SIG-M5 (cell line): ENCODE results near the gene FOXP1.

Experiments
- DNase-seq: peaks from one replicate; lab custom pipeline; 2025; lab: John Stamatoyannopoulos, UW

FOXP1 gene

DNA sequence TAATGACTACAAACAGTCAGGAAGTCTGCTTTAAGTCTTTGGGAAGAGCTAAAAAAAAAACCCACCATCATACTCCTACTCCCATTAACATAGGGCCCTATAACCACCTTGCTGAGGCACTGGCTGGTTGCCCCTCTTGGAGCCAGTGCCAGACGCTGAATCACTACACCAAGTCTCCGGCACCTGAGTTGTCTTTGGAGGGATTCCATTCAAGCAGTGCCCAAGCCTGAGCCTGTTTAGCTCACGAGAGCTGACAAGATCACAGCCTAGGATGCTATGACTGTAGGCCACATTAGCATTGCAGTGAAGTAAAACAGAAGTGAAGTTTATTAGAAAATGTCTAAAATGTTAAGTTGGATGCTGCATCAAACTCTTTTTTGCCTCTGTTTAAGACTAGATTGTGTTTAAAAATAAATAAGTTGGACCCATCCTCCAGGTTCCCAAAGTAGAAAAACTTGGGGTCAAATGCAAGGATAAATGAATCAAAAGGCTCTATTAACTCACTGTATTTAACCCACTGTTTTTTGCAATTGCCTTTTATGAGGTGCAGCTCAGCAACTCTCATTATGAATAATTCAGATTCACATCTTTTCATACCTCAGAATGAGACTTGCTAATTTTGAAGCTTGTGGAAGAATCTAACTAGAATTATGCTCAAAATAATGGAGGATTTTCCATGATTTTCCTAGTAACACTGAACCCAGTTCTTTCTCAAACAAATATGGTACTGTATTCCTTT, 461.9 kb downstream of the FOXP1 start:
- DNase-seq = no peak

DNA sequence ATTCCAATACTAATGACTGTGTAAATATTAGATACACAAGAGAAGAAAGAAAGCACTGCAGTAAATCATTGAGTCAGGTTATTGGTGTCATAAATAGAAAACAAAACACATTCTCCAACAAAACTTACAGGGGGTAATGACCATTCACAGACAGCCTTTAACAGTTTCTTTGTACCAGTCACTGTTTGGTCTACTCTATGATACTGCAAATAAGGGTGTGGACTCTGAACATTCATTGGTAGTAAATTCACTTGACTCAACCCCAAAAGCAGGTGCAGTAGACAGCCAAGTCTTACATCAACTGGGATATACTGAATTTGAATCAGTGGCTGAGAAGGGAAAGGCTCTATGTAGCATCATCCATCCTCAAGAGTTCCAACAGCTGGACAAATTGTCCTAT, 463.5 kb downstream of the FOXP1 start:
- DNase-seq = no peak

- DNase-seq = no peak
Measured at GRCh38 chr3:71119171-71119570, 464.4 kb downstream of the FOXP1 start.

GRCh38 chr3:71118436-71118835, 465.1 kb downstream of the FOXP1 start:
- DNase-seq = no peak

DNA sequence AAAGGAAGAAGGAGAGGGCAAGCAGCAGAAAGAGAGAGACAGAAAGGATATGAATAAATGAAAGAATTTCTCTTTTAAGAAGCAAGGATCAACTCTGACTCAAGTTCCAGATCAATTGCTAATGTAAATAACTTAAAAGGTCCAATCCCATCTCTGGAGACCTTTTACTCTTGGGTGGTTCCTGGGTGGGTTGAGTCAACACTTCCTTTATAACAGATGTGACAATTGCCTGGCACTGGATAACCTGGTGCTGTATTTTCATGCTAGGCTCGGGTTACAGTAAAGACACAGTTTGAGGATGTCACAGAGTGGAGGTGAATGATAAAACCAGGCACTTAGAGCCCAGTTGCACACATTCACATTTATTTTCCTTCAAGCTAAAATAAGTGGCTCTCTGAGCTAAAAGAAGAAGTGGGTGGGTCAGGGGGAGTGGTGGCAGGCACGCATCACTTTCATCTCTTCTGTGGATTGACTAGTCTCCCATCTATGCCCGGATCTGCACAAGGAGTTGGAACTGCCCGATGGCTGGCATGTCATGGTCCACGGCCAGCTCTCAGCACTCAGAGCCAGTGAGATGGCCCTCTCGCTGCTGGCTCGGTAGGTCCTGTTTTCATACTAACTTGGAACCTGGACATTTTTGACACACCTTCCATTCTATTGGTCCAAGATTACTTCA, 465.8 kb downstream of the FOXP1 start:
- no peak for DNase-seq

DNA sequence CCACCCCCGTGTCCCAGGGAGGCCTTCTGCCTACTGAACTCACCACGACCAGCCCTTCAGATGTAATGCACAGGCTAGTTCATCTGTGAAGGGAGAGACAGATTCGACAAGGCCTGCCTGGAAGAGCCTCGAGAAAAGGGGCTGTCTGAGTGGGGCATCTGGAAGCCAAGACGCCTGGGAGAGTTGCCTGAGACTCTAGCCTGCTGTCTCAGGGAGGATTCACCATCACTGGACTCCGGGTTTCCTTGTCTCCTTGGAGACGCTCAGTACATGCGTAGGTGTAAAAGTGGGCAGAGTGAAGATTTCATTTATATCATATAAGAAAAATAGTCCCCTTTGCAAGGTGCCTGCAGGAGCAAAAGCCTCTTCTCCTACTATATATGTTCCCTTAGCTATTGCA, 468.9 kb downstream of the FOXP1 start:
- DNase-seq = no peak

- DNase-seq = no peak
Measured at GRCh38 chr3:71112576-71112975, 471.0 kb downstream of the FOXP1 start.

GRCh38 chr3:71111784-71112440, 471.6 kb downstream of the FOXP1 start:
- DNase-seq = no peak

- DNase-seq = no peak
Measured at GRCh38 chr3:71110385-71111222, 472.9 kb downstream of the FOXP1 start.

DNA sequence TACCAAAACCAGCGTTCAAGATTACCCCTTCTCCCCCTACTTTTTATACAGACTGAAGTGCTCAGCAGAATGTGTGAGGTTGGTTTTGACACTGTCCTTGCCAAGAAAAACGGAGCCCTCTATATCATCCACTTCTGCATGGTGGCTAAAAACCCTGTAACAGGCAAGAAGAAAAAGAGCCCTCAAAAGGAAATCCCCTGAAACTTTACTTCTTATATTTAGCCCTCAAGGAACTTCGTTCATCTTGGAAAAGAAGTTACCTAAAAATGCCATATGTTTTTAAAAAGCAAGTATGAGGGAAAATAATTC, 473.6 kb downstream of the FOXP1 start:
- DNase-seq = no peak

- no peak for DNase-seq
Measured at GRCh38 chr3:71109241-71109976, 474.1 kb downstream of the FOXP1 start.

DNA sequence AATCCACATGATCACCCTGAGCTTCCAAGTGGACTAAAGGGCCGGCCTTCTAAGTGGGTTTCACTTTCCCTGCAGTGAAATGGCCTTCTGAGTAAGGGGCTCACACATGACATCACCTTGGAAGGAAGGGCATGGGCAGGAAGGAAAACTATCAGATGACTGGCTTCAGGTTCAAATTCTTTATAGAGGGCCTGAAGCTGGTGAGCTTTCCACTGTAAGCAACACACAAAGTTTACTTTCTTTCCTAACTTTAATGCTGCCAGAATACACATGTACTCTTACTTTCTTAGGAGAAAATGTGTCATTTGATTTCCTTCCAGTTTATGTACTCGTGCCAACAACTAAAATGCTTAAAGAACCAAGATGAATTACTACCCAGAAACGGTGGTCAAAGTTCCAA, 475.6 kb downstream of the FOXP1 start:
- no peak for DNase-seq

- no peak for DNase-seq
Measured at GRCh38 chr3:71104976-71105375, 478.6 kb downstream of the FOXP1 start.

GRCh38 chr3:71104556-71104955, 479.0 kb downstream of the FOXP1 start:
- DNase-seq = no peak

GRCh38 chr3:71104121-71104541, 479.4 kb downstream of the FOXP1 start:
- DNase-seq = no peak

GRCh38 chr3:71103430-71103921, 480.1 kb downstream of the FOXP1 start:
- DNase-seq = no peak

- no peak for DNase-seq
Measured at GRCh38 chr3:71102111-71102983, 481.2 kb downstream of the FOXP1 start.

DNA sequence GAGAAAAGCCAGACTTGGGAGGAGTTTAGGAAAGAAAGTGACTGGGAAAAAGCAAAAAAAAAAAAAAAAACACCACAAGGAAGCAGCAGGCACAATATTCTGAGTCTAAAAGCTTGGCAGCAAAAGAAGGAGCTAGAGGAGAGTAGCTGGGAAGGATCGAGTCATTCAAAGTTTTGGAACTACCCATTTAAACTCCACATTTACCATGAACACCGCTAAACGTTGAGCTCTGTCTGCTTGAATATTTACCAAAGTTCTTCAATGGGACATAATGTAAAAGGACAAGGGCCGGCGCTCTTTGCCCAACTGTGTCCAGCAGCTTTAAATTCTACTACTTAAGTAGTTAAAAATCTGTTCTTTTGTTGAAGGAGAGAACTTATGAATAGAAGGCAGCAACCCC, 481.9 kb downstream of the FOXP1 start:
- DNase-seq = no peak

- DNase-seq = no peak
Measured at GRCh38 chr3:71101014-71101413, 482.5 kb downstream of the FOXP1 start.

DNA sequence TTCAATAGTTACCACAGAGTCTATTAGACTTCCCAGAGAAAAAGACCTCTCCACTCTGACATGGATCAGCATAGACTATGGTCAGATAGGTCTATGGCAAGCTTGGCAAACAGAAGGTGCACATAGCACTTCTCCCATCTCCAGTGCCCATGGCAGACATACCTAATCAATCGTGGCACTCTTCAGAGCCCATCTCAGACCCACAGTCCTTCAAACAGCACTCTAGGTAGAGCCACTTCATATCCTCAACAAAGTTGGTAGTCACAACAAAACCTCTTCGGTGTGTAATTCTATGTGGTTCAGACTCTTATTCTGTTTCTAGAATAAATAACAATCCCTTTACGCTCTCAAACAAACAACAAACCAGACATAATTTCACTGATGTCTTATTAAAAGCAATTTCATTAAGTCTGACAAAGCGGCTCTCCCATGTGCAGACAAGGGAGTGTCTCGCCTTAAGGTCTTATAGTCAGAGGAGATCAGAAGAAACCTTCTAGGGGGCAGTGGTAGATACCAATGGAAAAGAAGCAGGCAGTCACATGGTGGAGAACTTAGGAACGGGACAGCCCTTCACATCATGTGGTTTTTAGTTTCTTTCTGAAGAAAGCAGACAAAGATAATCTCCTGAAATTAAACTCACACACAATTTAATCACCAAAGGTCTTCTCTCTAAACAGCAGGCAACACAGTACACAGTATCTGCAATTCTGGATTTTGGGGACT, 483.4 kb downstream of the FOXP1 start:
- DNase-seq = no peak
